Trophoblast cell (in vitro differentiated cells and primary cell): ENCODE results near the gene ENDOG.

Experiments
- DNase-seq, 2 donors: peaks; one replicate each; pipeline ENCODE4 v3.0.0-alpha.2; 2016
- H2AFZ ChIP-seq: 2 replicates; pipeline ENCODE4 v1.6.1; 2013; ENCODE audit warnings: low read length, moderate library complexity, mild to moderate bottlenecking; ENCODE audit not compliant: insufficient read depth, poor library complexity
- H2AK5ac ChIP-seq: 2 replicates; pipeline ENCODE4 v1.6.1; 2013; ENCODE audit warnings: mild to moderate bottlenecking, low read length
- H2BK120ac ChIP-seq: 2 replicates; pipeline ENCODE4 v1.6.1; 2013; ENCODE audit warnings: low read length, mild to moderate bottlenecking, moderate library complexity; ENCODE audit not compliant: insufficient read depth, poor library complexity
- H2BK12ac ChIP-seq: 2 replicates; pipeline ENCODE4 v1.6.1; 2013; ENCODE audit warnings: mild to moderate bottlenecking, low read length, moderate library complexity
- H2BK5ac ChIP-seq: 2 replicates; pipeline ENCODE4 v1.6.1; 2013; ENCODE audit warnings: low read length, low read depth, moderate library complexity, mild to moderate bottlenecking; ENCODE audit not compliant: poor library complexity
- H3K14ac ChIP-seq: 2 replicates; pipeline ENCODE4 v1.6.1; 2013; ENCODE audit warnings: mild to moderate bottlenecking, low read length
- H3K18ac ChIP-seq: 2 replicates; pipeline ENCODE4 v1.6.1; 2013; ENCODE audit warnings: mild to moderate bottlenecking, low read length
- H3K23ac ChIP-seq: 2 replicates; pipeline ENCODE4 v1.6.1; 2013; ENCODE audit warnings: low read length
- H3K27ac ChIP-seq: 2 replicates; pipeline ENCODE4 v1.5.1; 2013; ENCODE audit warnings: low read depth, mild to moderate bottlenecking, inconsistent platforms, low read length, moderate library complexity
- H3K27me3 ChIP-seq: 2 replicates; pipeline ENCODE4 v1.6.1; 2013; ENCODE audit warnings: inconsistent platforms, mild to moderate bottlenecking, low read length, moderate library complexity; ENCODE audit not compliant: insufficient read depth
- H3K36me3 ChIP-seq, 2 experiments: 1 replicate in 1 of 2; 2 replicates in 1 of 2; pipeline ENCODE4 v1.6.1; 2013; ENCODE audit warnings: low read length in 2 of 2, mild to moderate bottlenecking in 2 of 2, moderate library complexity in 1 of 2; ENCODE audit not compliant: insufficient read depth in 2 of 2, control insufficient read depth in 1 of 2
- H3K4ac ChIP-seq: 2 replicates; pipeline ENCODE4 v1.6.1; 2013; ENCODE audit warnings: low read depth, mild to moderate bottlenecking, low read length, moderate library complexity
- H3K4me1 ChIP-seq, 2 experiments: 1 replicate in 1 of 2; 2 replicates in 1 of 2; pipeline ENCODE4 v1.6.1; 2013; ENCODE audit warnings: low read length in 2 of 2, mild to moderate bottlenecking in 2 of 2, moderate library complexity in 1 of 2; ENCODE audit not compliant: insufficient read depth in 2 of 2, control insufficient read depth in 1 of 2
- H3K4me2 ChIP-seq: 2 replicates; pipeline ENCODE4 v1.6.1; 2013; ENCODE audit warnings: inconsistent platforms, mild to moderate bottlenecking, low read length, moderate library complexity
- H3K4me3 ChIP-seq: 2 replicates; pipeline ENCODE4 v1.5.1; 2013; ENCODE audit warnings: mild to moderate bottlenecking, low read depth, low read length, inconsistent platforms
- H3K79me1 ChIP-seq: one replicate; pipeline ENCODE4 v1.6.1; 2013; ENCODE audit warnings: low read length
- H3K79me2 ChIP-seq: 2 replicates; pipeline ENCODE4 v1.6.1; 2013; ENCODE audit warnings: low read length, mild to moderate bottlenecking; ENCODE audit not compliant: control insufficient read depth, insufficient read depth, poor library complexity
- H3K9ac ChIP-seq: 2 replicates; pipeline ENCODE4 v1.6.1; 2013; ENCODE audit warnings: mild to moderate bottlenecking, low read length
- H3K9me3 ChIP-seq: 2 replicates; pipeline ENCODE4 v1.6.1; 2013; ENCODE audit warnings: low read depth, mild to moderate bottlenecking, control low read depth, inconsistent platforms, low read length; ENCODE audit not compliant: insufficient read depth
- H4K12ac ChIP-seq: 2 replicates; pipeline ENCODE4 v1.6.1; 2013; ENCODE audit warnings: low read depth, mild to moderate bottlenecking, low read length, moderate library complexity
- H4K8ac ChIP-seq: 2 replicates; pipeline ENCODE4 v1.6.1; 2013; ENCODE audit warnings: low read depth, mild to moderate bottlenecking, low read length, moderate library complexity
- H4K91ac ChIP-seq: one replicate; pipeline ENCODE4 v1.6.1; 2013; ENCODE audit warnings: low read depth, mild to moderate bottlenecking, low read length, moderate library complexity
- WGBS: extraction: QIAGEN DNeasy Blood & Tissue Kit; methylation state at CpG from one replicate; pipeline ENCODE4 v1.1.7; 2013; ENCODE audit warnings: missing lambda C conversion rate; ENCODE audit not compliant: insufficient read length, insufficient coverage; ENCODE audit errors: extremely low coverage; 5-methylcytosine and 5-hydroxymethylcytosine counted together

The ENDOG gene

DNA sequence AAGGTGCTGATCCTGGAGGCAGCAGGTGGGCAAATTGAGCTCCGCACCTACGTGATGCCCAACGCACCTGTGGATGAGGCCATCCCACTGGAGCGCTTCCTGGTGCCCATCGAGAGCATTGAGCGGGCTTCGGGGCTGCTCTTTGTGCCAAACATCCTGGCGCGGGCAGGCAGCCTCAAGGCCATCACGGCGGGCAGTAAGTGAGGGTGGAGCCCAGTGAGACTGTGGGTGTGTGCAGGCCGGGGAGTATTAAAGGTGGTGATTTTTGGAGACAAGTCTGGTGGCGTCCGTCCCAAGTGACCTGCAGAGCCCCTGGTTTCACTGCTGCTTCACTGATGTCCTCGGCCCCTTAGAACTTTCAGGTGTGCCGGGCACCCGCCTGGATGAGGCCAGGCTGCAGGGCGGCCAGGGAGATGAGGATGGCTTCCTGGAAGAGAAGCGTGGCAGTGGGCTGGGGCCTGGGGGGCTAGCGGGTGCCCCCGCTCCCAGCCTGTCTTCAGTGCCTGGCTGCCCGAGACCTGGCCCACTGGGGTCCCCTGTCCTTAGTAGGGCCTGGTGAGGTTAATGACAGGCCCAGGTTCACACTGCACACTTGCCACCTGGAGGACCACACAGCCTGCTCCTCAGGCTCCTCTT, 4.2 kb downstream of the ENDOG start:
- no CpG with 5 or more reads among the region's 22 CpGs for WGBS
- no peak overlapping the region for H4K8ac ChIP-seq
- H3K4me3 ChIP-seq = no peak overlapping the region
- no peak overlapping the region for H3K23ac ChIP-seq
- H3K36me3 ChIP-seq = peaks cover 60 to 64% of the 10 kb centered on the region in 2 experiments
- no peak overlapping the region for H2AK5ac ChIP-seq
- no peak overlapping the region for H3K4ac ChIP-seq
- peaks cover 4% of the 10 kb centered on the region for H3K79me1 ChIP-seq
- no peak overlapping the region for H3K18ac ChIP-seq
- H2BK120ac ChIP-seq = no peak overlapping the region
- peaks cover 1% of the 10 kb centered on the region for H3K79me2 ChIP-seq
- no peaks in the 10 kb centered on the region for H3K27me3 ChIP-seq
- H2BK12ac ChIP-seq = no peak overlapping the region
- H2BK5ac ChIP-seq = no peak overlapping the region
- H3K14ac ChIP-seq = no peak overlapping the region
- no peak overlapping the region for H3K27ac ChIP-seq
- no peaks in the 10 kb centered on the region for H3K9me3 ChIP-seq
- H2AFZ ChIP-seq = no peak overlapping the region
- H4K12ac ChIP-seq = no peak overlapping the region
- H4K91ac ChIP-seq = no peak overlapping the region
- H3K4me1 ChIP-seq = peaks cover 11 to 13% of the 10 kb centered on the region in 2 experiments
- DNase-seq = no peak
- no peak overlapping the region for H3K9ac ChIP-seq
- no peak overlapping the region for H3K4me2 ChIP-seq

DNA sequence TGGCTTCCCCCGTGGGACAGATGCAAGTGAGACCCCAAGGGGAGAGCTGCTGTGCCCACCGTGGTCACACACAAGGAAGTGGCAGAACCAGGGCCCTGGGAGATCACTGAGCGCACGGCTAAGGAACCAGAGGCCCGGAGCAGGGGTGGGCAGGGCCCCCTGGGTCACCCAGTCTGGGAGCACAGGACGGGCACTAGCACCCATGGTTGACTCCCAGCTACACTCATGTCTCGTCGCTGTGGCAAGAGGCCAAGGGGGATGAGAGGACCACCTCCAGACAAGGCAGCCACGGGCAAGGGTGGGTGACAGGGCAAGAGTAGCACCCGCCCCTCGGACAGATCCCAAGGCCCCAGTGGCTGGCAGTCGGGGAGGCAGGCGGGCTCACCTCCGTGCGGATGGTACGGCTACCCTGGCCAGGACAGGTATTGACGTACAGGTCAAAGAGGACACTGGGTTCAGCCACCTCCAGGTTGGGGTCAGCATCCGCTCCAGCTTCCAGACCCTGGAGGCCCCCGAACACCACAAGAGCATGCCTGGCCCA, 5.1 kb downstream of the ENDOG start:
- H3K4me2 ChIP-seq = no peak overlapping the region
- no peaks in the 10 kb centered on the region for H3K27me3 ChIP-seq
- no peak overlapping the region for H3K27ac ChIP-seq
- H3K79me2 ChIP-seq = peaks cover 1% of the 10 kb centered on the region
- no peak overlapping the region for H3K14ac ChIP-seq
- H2AK5ac ChIP-seq = no peak overlapping the region
- no peak overlapping the region for H2BK5ac ChIP-seq
- H3K79me1 ChIP-seq = peaks cover 3% of the 10 kb centered on the region
- H3K36me3 ChIP-seq = peaks cover 60 to 64% of the 10 kb centered on the region in 2 experiments
- no peak for DNase-seq
- no peak overlapping the region for H4K8ac ChIP-seq
- H3K4me1 ChIP-seq = peaks cover 11 to 13% of the 10 kb centered on the region in 2 experiments
- no peak overlapping the region for H2BK12ac ChIP-seq
- H4K12ac ChIP-seq = no peak overlapping the region
- WGBS = no CpG with 5 or more reads among the region's 19 CpGs
- H3K23ac ChIP-seq = no peak overlapping the region
- peak overlapping the region; percentile 30 for H3K4me3 ChIP-seq
- H3K9me3 ChIP-seq = no peaks in the 10 kb centered on the region
- H2BK120ac ChIP-seq = no peak overlapping the region
- no peak overlapping the region for H2AFZ ChIP-seq
- no peak overlapping the region for H3K9ac ChIP-seq
- no peak overlapping the region for H3K18ac ChIP-seq
- H3K4ac ChIP-seq = no peak overlapping the region
- no peak overlapping the region for H4K91ac ChIP-seq

DNA sequence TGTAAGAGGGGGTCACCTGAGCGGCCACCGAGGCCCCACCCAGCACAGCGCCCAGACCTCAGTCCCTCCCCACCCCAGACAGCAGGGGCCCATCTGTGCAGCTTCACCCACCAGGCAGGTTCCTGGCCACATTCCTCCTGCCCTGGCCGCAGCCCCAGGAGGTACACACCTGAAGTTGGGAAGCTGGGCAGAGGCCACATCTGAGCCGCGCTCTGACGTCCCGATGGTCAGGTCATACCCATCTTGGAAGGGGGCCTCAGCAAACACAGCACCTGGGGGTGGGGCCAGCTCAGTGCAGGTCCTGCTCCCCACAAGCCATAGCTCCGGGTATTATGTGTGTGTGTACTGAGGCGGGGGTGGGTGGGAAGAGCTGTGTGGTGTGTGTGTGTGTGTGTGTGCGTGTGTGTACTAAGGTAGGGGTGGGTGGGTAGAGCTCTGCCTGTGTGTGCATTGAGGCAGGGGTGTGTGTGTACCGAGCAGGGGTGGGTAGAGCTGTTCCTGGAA, 5.7 kb downstream of the ENDOG start:
- Histone ChIP-seq H3K36me3 (peaks cover 60 to 64% of the 10 kb centered on the region in 2 experiments), H3K79me1 (no peaks in the 10 kb centered on the region), H3K4ac (no peak overlapping the region), H2AK5ac (no peak overlapping the region), H3K9me3 (no peaks in the 10 kb centered on the region), H2BK120ac (no peak overlapping the region), H4K91ac (no peak overlapping the region), H3K14ac (no peak overlapping the region), H2BK12ac (no peak overlapping the region), H3K79me2 (peaks cover 2% of the 10 kb centered on the region), H4K8ac (no peak overlapping the region), H2AFZ (no peak overlapping the region), H3K9ac (no peak overlapping the region), H2BK5ac (no peak overlapping the region), H3K23ac (no peak overlapping the region), H3K27me3 (no peaks in the 10 kb centered on the region), H3K4me1 (peaks cover 14 to 16% of the 10 kb centered on the region in 2 experiments), H3K4me2 (no peak overlapping the region), H3K18ac (no peak overlapping the region), H3K4me3 (no peak overlapping the region), H3K27ac (no peak overlapping the region), H4K12ac (no peak overlapping the region)
- DNase-seq = no peak
- WGBS = no CpG with 5 or more reads among the region's 12 CpGs

DNA sequence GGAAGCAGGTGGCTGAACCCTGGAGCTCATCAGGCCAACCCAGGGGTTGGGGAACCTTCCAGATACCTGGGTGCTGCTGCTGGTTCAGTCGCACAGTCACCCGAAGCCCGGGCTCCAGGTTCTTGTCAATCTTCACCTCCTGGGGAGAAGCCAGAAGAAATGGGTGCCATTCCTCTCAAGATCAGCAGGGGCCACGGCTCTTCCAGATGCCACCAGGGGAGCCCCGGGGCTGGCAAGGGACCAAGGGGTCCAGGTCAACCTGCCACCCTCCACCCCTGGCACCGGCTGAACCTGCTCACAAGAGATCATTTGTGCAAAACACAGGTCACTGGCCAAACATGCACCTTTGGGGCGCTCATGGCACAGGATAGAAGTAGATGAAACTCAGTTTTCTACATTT, 6.6 kb downstream of the ENDOG start:
- H3K9ac ChIP-seq = no peak overlapping the region
- no peak overlapping the region for H3K23ac ChIP-seq
- H3K9me3 ChIP-seq = no peaks in the 10 kb centered on the region
- no peak overlapping the region for H3K4me3 ChIP-seq
- H2AK5ac ChIP-seq = no peak overlapping the region
- H2BK5ac ChIP-seq = no peak overlapping the region
- H3K4ac ChIP-seq = no peak overlapping the region
- no peak overlapping the region for H4K12ac ChIP-seq
- H3K79me2 ChIP-seq = peaks cover 7% of the 10 kb centered on the region
- H4K91ac ChIP-seq = no peak overlapping the region
- no peak overlapping the region for H2BK12ac ChIP-seq
- no peak overlapping the region for H2BK120ac ChIP-seq
- H3K36me3 ChIP-seq = peaks cover 60 to 64% of the 10 kb centered on the region in 2 experiments
- no peak overlapping the region for H3K14ac ChIP-seq
- H3K27ac ChIP-seq = no peak overlapping the region
- H3K27me3 ChIP-seq = no peaks in the 10 kb centered on the region
- H3K79me1 ChIP-seq = peaks cover 3% of the 10 kb centered on the region
- H4K8ac ChIP-seq = no peak overlapping the region
- H3K4me1 ChIP-seq = peaks cover 8 to 11% of the 10 kb centered on the region in 2 experiments
- H2AFZ ChIP-seq = no peak overlapping the region
- no peak overlapping the region for H3K18ac ChIP-seq
- DNase-seq = no peak
- WGBS = no CpG with 5 or more reads among the region's 7 CpGs
- H3K4me2 ChIP-seq = no peak overlapping the region
